Measurements from ENCODE around the gene SMARCD2. TPM values are rescaled to one million over a fixed set of nuclear protein-coding genes. Genes with fewer than 3 reads are reported as not detected.
A peak's percentile ranks its signal among the peaks of the same experiment; 100 is the strongest.

Gene SMARCD2
- total and polyA plus RNA-seq, 2 of the 13 experiments (the other 11 are each of a cell fraction or from before 2014, with no cell fraction given): 122 to 150 TPM

DNA sequence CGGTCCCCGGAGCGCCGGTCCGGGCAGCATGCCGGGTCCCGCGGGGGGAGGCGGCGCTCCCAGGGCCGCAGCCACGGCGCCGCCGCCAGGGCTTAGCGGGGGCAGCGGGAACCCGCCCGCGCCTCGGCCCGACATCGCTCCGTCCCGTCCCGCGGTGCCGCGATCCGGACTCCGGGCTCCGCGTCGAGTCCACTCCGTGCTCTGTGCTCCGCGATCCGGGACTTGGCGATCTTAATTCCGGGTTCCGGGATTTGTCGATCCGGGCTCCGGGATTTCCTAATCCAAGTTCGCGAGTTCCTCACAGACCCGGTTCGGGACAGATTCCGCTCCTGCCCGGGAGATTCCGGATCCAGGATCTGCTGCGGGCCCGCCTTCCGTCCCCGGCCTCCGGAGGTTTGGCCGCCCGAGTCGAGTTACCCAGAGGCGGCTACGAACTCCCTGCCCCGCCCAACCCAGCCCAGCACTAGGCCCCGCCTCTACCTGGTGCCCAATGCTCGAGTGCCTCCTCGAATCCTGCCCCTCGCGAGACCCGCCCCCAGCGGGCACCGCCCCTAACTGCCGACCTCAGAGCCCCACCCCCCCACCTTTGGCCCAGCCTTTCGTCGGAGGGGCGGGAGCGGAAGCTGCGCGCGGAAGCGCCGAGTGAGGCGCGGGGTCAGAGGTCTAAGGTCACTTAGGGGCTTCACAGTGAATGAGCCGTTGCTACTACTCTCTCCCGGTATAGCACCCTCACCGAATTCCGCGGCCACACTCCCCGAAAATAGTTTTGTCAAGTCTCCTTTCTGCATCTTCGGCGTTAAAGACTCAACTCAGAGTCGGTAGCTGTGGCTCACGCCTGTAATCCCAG lies at the start of gene SMARCD2 (continued):
- TF ChIP-seq, protein P1, sequence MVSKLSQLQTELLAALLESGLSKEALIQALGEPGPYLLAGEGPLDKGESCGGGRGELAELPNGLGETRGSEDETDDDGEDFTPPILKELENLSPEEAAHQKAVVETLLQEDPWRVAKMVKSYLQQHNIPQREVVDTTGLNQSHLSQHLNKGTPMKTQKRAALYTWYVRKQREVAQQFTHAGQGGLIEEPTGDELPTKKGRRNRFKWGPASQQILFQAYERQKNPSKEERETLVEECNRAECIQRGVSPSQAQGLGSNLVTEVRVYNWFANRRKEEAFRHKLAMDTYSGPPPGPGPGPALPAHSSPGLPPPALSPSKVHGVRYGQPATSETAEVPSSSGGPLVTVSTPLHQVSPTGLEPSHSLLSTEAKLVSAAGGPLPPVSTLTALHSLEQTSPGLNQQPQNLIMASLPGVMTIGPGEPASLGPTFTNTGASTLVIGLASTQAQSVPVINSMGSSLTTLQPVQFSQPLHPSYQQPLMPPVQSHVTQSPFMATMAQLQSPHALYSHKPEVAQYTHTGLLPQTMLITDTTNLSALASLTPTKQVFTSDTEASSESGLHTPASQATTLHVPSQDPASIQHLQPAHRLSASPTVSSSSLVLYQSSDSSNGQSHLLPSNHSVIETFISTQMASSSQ (IDR thresholded peaks at IDR 0.05; ENCODE audit: low read depth): peak; percentile 62
- TF ChIP-seq, protein P1 (CRISPR knock-in tag; IDR thresholded peaks at IDR 0.05; ENCODE audit: borderline replicate concordance): peak; percentile 92
- peak; percentile 97 for TF ChIP-seq TOPORS (CRISPR knock-in tag; IDR thresholded peaks at IDR 0.05)
- TF ChIP-seq KLF13 (CRISPR knock-in tag; IDR thresholded peaks at IDR 0.05): peak; percentile 84; the same call in 1 of the 2 replicates
- peak; percentile 84; the same call in 1 of the 2 replicates for TF ChIP-seq ZBTB20 (CRISPR knock-in tag; IDR thresholded peaks at IDR 0.05; ENCODE audit: borderline replicate concordance, low read depth)
- TF ChIP-seq ZNF460 (CRISPR knock-in tag; IDR thresholded peaks at IDR 0.05; ENCODE audit: borderline replicate concordance): peak; percentile 58; the same call in 1 of the 2 replicates
- no peak; the same call in 1 of the 2 replicates for TF ChIP-seq HHEX (CRISPR knock-in tag; IDR thresholded peaks at IDR 0.05)
- TF ChIP-seq HNRNPLL (IDR thresholded peaks at IDR 0.05; ENCODE audit: low read depth, low read length, poor library complexity, severe bottlenecking): peak; percentile 87
- TF ChIP-seq POLR2AphosphoS5 (IDR thresholded peaks at IDR 0.05; ENCODE audit: low read depth, low read length): peak; percentile 84
- 0 out of 2 replicates have a peak, but pooled peaks have one; percentile 54 for TF ChIP-seq FOSL1 (CRISPR knock-in tag; IDR thresholded peaks at IDR 0.05; ENCODE audit: borderline replicate concordance)
- TF ChIP-seq TP53 (CRISPR knock-in tag; conservative IDR thresholded peaks at IDR 0.05): peak; percentile 96
- peak; percentile 99 for TF ChIP-seq PITX1 (CRISPR knock-in tag; IDR thresholded peaks at IDR 0.05)
- TF ChIP-seq, protein P2, sequence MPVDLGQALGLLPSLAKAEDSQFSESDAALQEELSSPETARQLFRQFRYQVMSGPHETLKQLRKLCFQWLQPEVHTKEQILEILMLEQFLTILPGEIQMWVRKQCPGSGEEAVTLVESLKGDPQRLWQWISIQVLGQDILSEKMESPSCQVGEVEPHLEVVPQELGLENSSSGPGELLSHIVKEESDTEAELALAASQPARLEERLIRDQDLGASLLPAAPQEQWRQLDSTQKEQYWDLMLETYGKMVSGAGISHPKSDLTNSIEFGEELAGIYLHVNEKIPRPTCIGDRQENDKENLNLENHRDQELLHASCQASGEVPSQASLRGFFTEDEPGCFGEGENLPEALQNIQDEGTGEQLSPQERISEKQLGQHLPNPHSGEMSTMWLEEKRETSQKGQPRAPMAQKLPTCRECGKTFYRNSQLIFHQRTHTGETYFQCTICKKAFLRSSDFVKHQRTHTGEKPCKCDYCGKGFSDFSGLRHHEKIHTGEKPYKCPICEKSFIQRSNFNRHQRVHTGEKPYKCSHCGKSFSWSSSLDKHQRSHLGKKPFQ (CRISPR knock-in tag; IDR thresholded peaks at IDR 0.05; ENCODE audit: insufficient replicate concordance): peak; percentile 91
- peak; percentile 82; the same call in 1 of the 2 replicates for TF ChIP-seq CHCHD3 (CRISPR knock-in tag; IDR thresholded peaks at IDR 0.05)
- TF ChIP-seq ZNF180 (CRISPR knock-in tag; IDR thresholded peaks at IDR 0.05; ENCODE audit: borderline replicate concordance, low read depth): no peak; the same call in 1 of the 2 replicates
- no peak; the same call in 1 of the 2 replicates for TF ChIP-seq DPF2 (CRISPR knock-in tag; IDR thresholded peaks at IDR 0.05; ENCODE audit: borderline replicate concordance, low read depth)
- TF ChIP-seq ZFP41 (CRISPR knock-in tag; IDR thresholded peaks at IDR 0.05; ENCODE audit: borderline replicate concordance): peak; percentile 85; the same call in 1 of the 2 replicates
- peak; percentile 82; the same call in 1 of the 2 replicates for TF ChIP-seq ZNF616 (CRISPR knock-in tag; IDR thresholded peaks at IDR 0.05; ENCODE audit: low read depth)
- no peak; the same call in 1 of the 2 replicates for TF ChIP-seq SMC3 (IDR thresholded peaks at IDR 0.05; ENCODE audit: low read length)
- peak; percentile 91 for TF ChIP-seq ELF3 (CRISPR knock-in tag; IDR thresholded peaks at IDR 0.05)
- peak; percentile 93 for TF ChIP-seq SRY (CRISPR knock-in tag; IDR thresholded peaks at IDR 0.05)
- peak; percentile 99 for TF ChIP-seq NR2C2 (CRISPR knock-in tag; IDR thresholded peaks at IDR 0.05; ENCODE audit: borderline replicate concordance)
- peak; percentile 81 for TF ChIP-seq ZNF501 (CRISPR knock-in tag; IDR thresholded peaks at IDR 0.05)
- peak; percentile 77; the same call in 1 of the 2 replicates for TF ChIP-seq ZNF441 (CRISPR knock-in tag; IDR thresholded peaks at IDR 0.05; ENCODE audit: borderline replicate concordance)
- peak; percentile 93 for TF ChIP-seq MEIS2 (CRISPR knock-in tag; IDR thresholded peaks at IDR 0.05)
